GM19025 (cell line): ENCODE measurements around the gene ATP1B1.

Experiments
- ATAC-seq: cut with Tn5 transposase; IDR thresholded peaks from one replicate; pipeline ENCODE4 v1.9.1; 2021; ENCODE audit warnings: mild to moderate bottlenecking, low read depth, moderate library complexity; ENCODE audit not compliant: unreplicated experiment

ATP1B1 gene

GRCh38 chr1:169180174-169180573, 73.7 kb downstream of the ATP1B1 start:
- ATAC-seq = no peak
